CD4-positive, alpha-beta memory T cell (primary cell): ENCODE measurements around the gene SCN1A. TPM values are rescaled to one million over a fixed set of nuclear protein-coding genes. Genes with fewer than 3 reads are reported as not detected.

Experiments
- CTCF ChIA-PET: fragments of 350-600 bp; sonication (Branson Sonifier 250); formaldehyde crosslinking; loops from one replicate; lab custom pipeline; 2021; ENCODE audit warnings: inconsistent platforms; ENCODE audit not compliant: partially characterized antibody; lab: Charles Lee
- POLR2A ChIA-PET: fragments of 350-600 bp; sonication (Branson Sonifier 250); formaldehyde crosslinking; loops from one replicate; lab custom pipeline; 2021; ENCODE audit not compliant: partially characterized antibody; lab: Charles Lee
- DNase-seq, 5 donors: peaks; one replicate each; pipeline versions ENCODE4 v3.0.0 to v3.0.0-alpha.2; 2020 to 2022; ENCODE audit warnings: mixed read lengths in 1 of 5
- H3K27ac ChIP-seq: one replicate; pipeline ENCODE4 v1.7.0; 2013; ENCODE audit warnings: low read depth, low read length
- H3K27me3 ChIP-seq: 2 replicates; pipeline ENCODE4 v1.7.0; 2013; ENCODE audit warnings: mild to moderate bottlenecking, low read length, moderate library complexity; ENCODE audit not compliant: insufficient read depth
- H3K36me3 ChIP-seq: 2 replicates; pipeline ENCODE4 v1.7.0; 2013; ENCODE audit warnings: mild to moderate bottlenecking, low read length, moderate library complexity; ENCODE audit not compliant: insufficient read depth
- H3K4me1 ChIP-seq: 2 replicates; pipeline ENCODE4 v1.7.0; 2013; ENCODE audit warnings: mild to moderate bottlenecking, low read length, moderate library complexity; ENCODE audit not compliant: insufficient read depth
- H3K4me3 ChIP-seq, 2 donors: one replicate each; pipeline ENCODE4 v1.7.0; 2013; ENCODE audit warnings: low read length in 2 of 2, mild to moderate bottlenecking in 1 of 2
- H3K9me3 ChIP-seq, 2 donors: one replicate each; pipeline ENCODE4 v1.7.0; 2013; ENCODE audit warnings: low read length in 2 of 2, control low read depth in 1 of 2; ENCODE audit not compliant: control insufficient read depth in 1 of 2
- H3K27ac Mint-ChIP-seq, 7 donors: one replicate each; pipeline ENCODE4 v1.8.0; 2020 to 2021; ENCODE audit warnings: mixed read lengths in 7 of 7, mild to moderate bottlenecking in 6 of 7, inconsistent platforms in 3 of 7, moderate library complexity in 3 of 7
- H3K27me3 Mint-ChIP-seq, 2 donors: one replicate each; pipeline ENCODE4 v1.8.0; 2020 to 2021; ENCODE audit warnings: mixed read lengths in 2 of 2
- H3K36me3 Mint-ChIP-seq, 2 donors: one replicate each; pipeline ENCODE4 v1.8.0; 2020 to 2021; ENCODE audit warnings: mixed read lengths in 2 of 2, inconsistent platforms in 1 of 2, mild to moderate bottlenecking in 1 of 2
- H3K4me1 Mint-ChIP-seq, 4 donors: one replicate each; pipeline ENCODE4 v1.8.0; 2020 to 2021; ENCODE audit warnings: mixed read lengths in 4 of 4, mild to moderate bottlenecking in 1 of 4
- H3K4me3 Mint-ChIP-seq, 8 donors: one replicate each; pipeline ENCODE4 v1.8.0; 2020 to 2021; ENCODE audit warnings: mixed read lengths in 8 of 8, mild to moderate bottlenecking in 7 of 8, moderate library complexity in 6 of 8, inconsistent platforms in 3 of 8
- H3K9me3 Mint-ChIP-seq, 8 donors: one replicate each; pipeline ENCODE4 v1.8.0; 2020 to 2021; ENCODE audit warnings: mixed read lengths in 8 of 8, mild to moderate bottlenecking in 5 of 8, inconsistent platforms in 3 of 8, moderate library complexity in 1 of 8
- intact Hi-C: fragments of 100-400 bp; cut with micrococcal nuclease; formaldehyde crosslinking; loops from one replicate; pipeline ENCODE4 v1.15.1; 2023
- polyA plus RNA-seq, 2 donors: library from polyadenylated mRNA; unstranded; fragments of 300-500 nt; fragmentation: Illumina TruSeq; gene quantifications; one replicate each; pipeline ENCODE4 v1.2.3, GENCODE V29; 2021
- total RNA-seq, 2 experiments: library from RNA; stranded (reverse); gene quantifications; one replicate each; pipeline ENCODE4 v1.2.3, GENCODE V29; 2021

Gene SCN1A
- total and polyA plus RNA-seq, 4 experiments from 2014 or later: not detected

- Mint-ChIP-seq H3K9me3 (no peaks in the 10 kb centered on the region), H3K4me3 (no peak overlapping the region), H3K4me1 (no peaks in the 10 kb centered on the region), H3K27ac (no peak overlapping the region), H3K27me3 (peaks cover 2 to 4% of the 10 kb centered on the region in 2 donors), H3K36me3 (no peaks in the 10 kb centered on the region)
- intact Hi-C loops: no loop called here
- Histone ChIP-seq H3K27me3 (no peaks in the 10 kb centered on the region), H3K9me3 (no peaks in the 10 kb centered on the region), H3K4me3 (no peak overlapping the region), H3K27ac (no peak overlapping the region), H3K4me1 (no peaks in the 10 kb centered on the region), H3K36me3 (no peaks in the 10 kb centered on the region)
- ChIA-PET CTCF (no interaction called here), POLR2A (no interaction called here)
- DNase-seq: no peak
Observed at GRCh38 chr2:166068981-166069380, 58.8 kb downstream of the SCN1A start.

- CTCF ChIA-PET: no interaction called here
- no peak for DNase-seq
- no peaks in the 10 kb centered on the region for H3K36me3 Mint-ChIP-seq
Observed at GRCh38 chr2:166067229-166067628, 60.6 kb downstream of the SCN1A start.

GRCh38 chr2:166060191-166060590, 67.6 kb downstream of the SCN1A start:
- H3K4me1 Mint-ChIP-seq: no peaks in the 10 kb centered on the region
- peaks cover 0 to 3% of the 10 kb centered on the region in 2 donors for H3K27me3 Mint-ChIP-seq
- Histone ChIP-seq H3K27ac (no peak overlapping the region), H3K4me3 (no peak overlapping the region), H3K36me3 (no peaks in the 10 kb centered on the region), H3K9me3 (no peaks in the 10 kb centered on the region), H3K27me3 (no peaks in the 10 kb centered on the region), H3K4me1 (no peaks in the 10 kb centered on the region)
- ChIA-PET CTCF (no interaction called here), POLR2A (no interaction called here)
- no peaks in the 10 kb centered on the region for H3K36me3 Mint-ChIP-seq
- H3K9me3 Mint-ChIP-seq: no peaks in the 10 kb centered on the region
- no peak overlapping the region for H3K4me3 Mint-ChIP-seq
- DNase-seq: no peak
- no peak overlapping the region for H3K27ac Mint-ChIP-seq
- intact Hi-C loops: no loop called here

More at GRCh38 chr2:166067229-166067628, 60.6 kb downstream of the SCN1A start:
- intact Hi-C loops: no loop called here
- Histone ChIP-seq H3K27me3 (no peaks in the 10 kb centered on the region), H3K4me1 (no peaks in the 10 kb centered on the region), H3K36me3 (no peaks in the 10 kb centered on the region), H3K4me3 (no peak overlapping the region), H3K9me3 (no peaks in the 10 kb centered on the region), H3K27ac (no peak overlapping the region)
- H3K27ac Mint-ChIP-seq: no peak overlapping the region
- POLR2A ChIA-PET: no interaction called here
- no peaks in the 10 kb centered on the region for H3K9me3 Mint-ChIP-seq
- H3K4me1 Mint-ChIP-seq: no peaks in the 10 kb centered on the region
- no peak overlapping the region for H3K4me3 Mint-ChIP-seq
- H3K27me3 Mint-ChIP-seq: peaks cover 2 to 4% of the 10 kb centered on the region in 2 donors

GRCh38 chr2:166057370-166058164, 70.3 kb downstream of the SCN1A start:
- Histone ChIP-seq H3K36me3 (no peaks in the 10 kb centered on the region), H3K9me3 (no peaks in the 10 kb centered on the region), H3K4me1 (no peaks in the 10 kb centered on the region), H3K27ac (no peak overlapping the region), H3K27me3 (no peaks in the 10 kb centered on the region), H3K4me3 (no peak overlapping the region)
- POLR2A ChIA-PET: no interaction called here
- peaks cover 0 to 3% of the 10 kb centered on the region in 2 donors for H3K27me3 Mint-ChIP-seq
- H3K27ac Mint-ChIP-seq: no peak overlapping the region
- CTCF ChIA-PET: no interaction called here
- intact Hi-C loops: no loop called here
- H3K9me3 Mint-ChIP-seq: no peaks in the 10 kb centered on the region
- no peaks in the 10 kb centered on the region for H3K36me3 Mint-ChIP-seq
- no peak for DNase-seq
- H3K4me3 Mint-ChIP-seq: no peak overlapping the region
- no peaks in the 10 kb centered on the region for H3K4me1 Mint-ChIP-seq

- no peak overlapping the region for H3K27ac ChIP-seq
- Mint-ChIP-seq H3K36me3 (no peaks in the 10 kb centered on the region), H3K4me3 (no peak overlapping the region), H3K9me3 (peaks cover 0 to 1% (median 0%) of the 10 kb centered on the region in 8 donors), H3K27me3 (peaks cover 2 to 7% of the 10 kb centered on the region in 2 donors), H3K4me1 (no peaks in the 10 kb centered on the region), H3K27ac (no peak overlapping the region)
- no peak for DNase-seq
- intact Hi-C loops: no loop called here
- no peaks in the 10 kb centered on the region for H3K9me3 ChIP-seq
- no peaks in the 10 kb centered on the region for H3K27me3 ChIP-seq
- ChIA-PET POLR2A (no interaction called here), CTCF (no interaction called here)
- H3K36me3 ChIP-seq: no peaks in the 10 kb centered on the region
- H3K4me3 ChIP-seq: no peak overlapping the region
- no peaks in the 10 kb centered on the region for H3K4me1 ChIP-seq
Observed at GRCh38 chr2:166044853-166045483, 82.9 kb downstream of the SCN1A start.

- Mint-ChIP-seq H3K4me3 (no peak overlapping the region), H3K27me3 (peaks cover 2 to 7% of the 10 kb centered on the region in 2 donors), H3K9me3 (peaks cover 0 to 1% (median 0%) of the 10 kb centered on the region in 8 donors), H3K36me3 (no peaks in the 10 kb centered on the region), H3K27ac (no peak overlapping the region), H3K4me1 (no peaks in the 10 kb centered on the region)
- Histone ChIP-seq H3K27me3 (no peaks in the 10 kb centered on the region), H3K9me3 (no peaks in the 10 kb centered on the region), H3K36me3 (no peaks in the 10 kb centered on the region), H3K4me3 (no peak overlapping the region), H3K27ac (no peak overlapping the region), H3K4me1 (no peaks in the 10 kb centered on the region)
- no peak for DNase-seq
- intact Hi-C loops: no loop called here
- ChIA-PET CTCF (no interaction called here), POLR2A (no interaction called here)
Observed at GRCh38 chr2:166042768-166043390, 84.9 kb downstream of the SCN1A start.

- Histone ChIP-seq H3K4me1 (no peaks in the 10 kb centered on the region), H3K27me3 (no peaks in the 10 kb centered on the region), H3K4me3 (no peak overlapping the region), H3K27ac (no peak overlapping the region), H3K9me3 (no peaks in the 10 kb centered on the region), H3K36me3 (no peaks in the 10 kb centered on the region)
- no peak overlapping the region for H3K27ac Mint-ChIP-seq
- H3K4me1 Mint-ChIP-seq: no peaks in the 10 kb centered on the region
- CTCF ChIA-PET: no interaction called here
- no peaks in the 10 kb centered on the region for H3K36me3 Mint-ChIP-seq
- no peak for DNase-seq
- H3K9me3 Mint-ChIP-seq: peaks cover 0 to 1% (median 0%) of the 10 kb centered on the region in 8 donors
- intact Hi-C loops: no loop called here
- H3K27me3 Mint-ChIP-seq: peaks cover 2 to 8% of the 10 kb centered on the region in 2 donors
- no peak overlapping the region for H3K4me3 Mint-ChIP-seq
- POLR2A ChIA-PET: no interaction called here
Observed at GRCh38 chr2:166042356-166042755, 85.5 kb downstream of the SCN1A start.
